Glutamatergic neuron (in vitro differentiated cells): ENCODE measurements around the gene LAT. TPM values are rescaled to one million over a fixed set of nuclear protein-coding genes. Genes with fewer than 3 reads are reported as not detected.

Experiments
- DNase-seq: peaks from one replicate; pipeline ENCODE4 v3.0.0; 2022
- H3K27ac Mint-ChIP-seq: one replicate; pipeline ENCODE4 v1.8.0; 2020; ENCODE audit warnings: mild to moderate bottlenecking, mixed read lengths, inconsistent platforms; ENCODE audit not compliant: unreplicated experiment
- H3K27me3 Mint-ChIP-seq: one replicate; pipeline ENCODE4 v1.8.0; 2020; ENCODE audit warnings: mild to moderate bottlenecking, moderate library complexity, mixed read lengths, inconsistent platforms; ENCODE audit not compliant: unreplicated experiment
- H3K36me3 Mint-ChIP-seq: one replicate; pipeline ENCODE4 v1.8.0; 2020; ENCODE audit warnings: mild to moderate bottlenecking, mixed read lengths, inconsistent platforms; ENCODE audit not compliant: unreplicated experiment
- H3K4me1 Mint-ChIP-seq: one replicate; pipeline ENCODE4 v1.8.0; 2020; ENCODE audit warnings: mild to moderate bottlenecking, low read depth, mixed read lengths, inconsistent platforms; ENCODE audit not compliant: unreplicated experiment
- H3K4me3 Mint-ChIP-seq: one replicate; pipeline ENCODE4 v1.8.0; 2020; ENCODE audit warnings: mild to moderate bottlenecking, mixed read lengths, inconsistent platforms; ENCODE audit not compliant: unreplicated experiment
- H3K9me3 Mint-ChIP-seq: one replicate; pipeline ENCODE4 v1.8.0; 2020; ENCODE audit warnings: mild to moderate bottlenecking, moderate library complexity, mixed read lengths, inconsistent platforms; ENCODE audit not compliant: unreplicated experiment
- long read RNA-seq: library from polyadenylated mRNA; unstranded; transcript quantifications from one replicate; pipeline ENCODE4 v2.0.0, GENCODE V29; 2020; ENCODE audit not compliant: unreplicated experiment
- total RNA-seq: library from RNA; stranded (reverse); fragmentation: NEBNext Ultra II Directional; extraction: Animal tissue kit (Norgen Biotek cat#: 25700); gene quantifications from one replicate; pipeline ENCODE4 v1.2.1, GENCODE V29; 2021; ENCODE audit not compliant: unreplicated experiment
- TF ChIP-seq, protein P1 (sequence below): fragments of 200-600 bp; sonication (generic); IDR thresholded peaks from one replicate; pipeline ENCODE4 v1.5.0; 2021; ENCODE audit not compliant: partially characterized antibody, unreplicated experiment

The LAT gene, protein sequence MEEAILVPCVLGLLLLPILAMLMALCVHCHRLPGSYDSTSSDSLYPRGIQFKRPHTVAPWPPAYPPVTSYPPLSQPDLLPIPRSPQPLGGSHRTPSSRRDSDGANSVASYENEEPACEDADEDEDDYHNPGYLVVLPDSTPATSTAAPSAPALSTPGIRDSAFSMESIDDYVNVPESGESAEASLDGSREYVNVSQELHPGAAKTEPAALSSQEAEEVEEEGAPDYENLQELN
- 8.3 TPM for total RNA-seq
- long read RNA-seq: 0 reads

DNA sequence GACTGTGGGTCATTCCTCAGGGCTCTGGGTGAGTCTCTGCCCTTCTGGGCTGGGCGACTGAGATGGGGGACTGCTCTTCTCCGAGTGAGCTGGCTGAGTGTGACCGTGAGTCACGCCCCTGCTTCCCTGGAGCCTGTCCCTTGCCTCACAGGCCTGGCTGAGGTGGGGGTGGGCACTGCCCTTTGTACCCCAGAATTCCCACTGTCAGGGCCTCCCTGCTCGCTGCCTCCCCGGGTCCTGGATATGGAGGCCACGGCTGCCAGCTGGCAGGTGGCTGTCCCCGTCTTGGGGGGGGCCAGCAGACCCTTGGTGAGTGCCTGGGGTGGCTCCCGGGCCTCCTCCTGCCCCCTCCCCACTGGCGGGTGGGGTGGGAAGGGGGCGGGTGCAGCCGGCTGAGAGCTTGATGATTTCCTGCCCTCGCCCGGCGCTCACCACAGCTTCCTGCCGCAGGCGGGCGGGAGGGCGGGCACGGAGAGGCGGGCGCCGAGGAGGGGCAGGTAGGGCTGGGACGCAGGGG lies at the start of gene LAT:
Gene LAT, plus strand, starts transcription at position 434 of the 517 bp plus-strand sequence. CDS start 366 bp downstream, outside the sequence.
- TF ChIP-seq, protein P1, sequence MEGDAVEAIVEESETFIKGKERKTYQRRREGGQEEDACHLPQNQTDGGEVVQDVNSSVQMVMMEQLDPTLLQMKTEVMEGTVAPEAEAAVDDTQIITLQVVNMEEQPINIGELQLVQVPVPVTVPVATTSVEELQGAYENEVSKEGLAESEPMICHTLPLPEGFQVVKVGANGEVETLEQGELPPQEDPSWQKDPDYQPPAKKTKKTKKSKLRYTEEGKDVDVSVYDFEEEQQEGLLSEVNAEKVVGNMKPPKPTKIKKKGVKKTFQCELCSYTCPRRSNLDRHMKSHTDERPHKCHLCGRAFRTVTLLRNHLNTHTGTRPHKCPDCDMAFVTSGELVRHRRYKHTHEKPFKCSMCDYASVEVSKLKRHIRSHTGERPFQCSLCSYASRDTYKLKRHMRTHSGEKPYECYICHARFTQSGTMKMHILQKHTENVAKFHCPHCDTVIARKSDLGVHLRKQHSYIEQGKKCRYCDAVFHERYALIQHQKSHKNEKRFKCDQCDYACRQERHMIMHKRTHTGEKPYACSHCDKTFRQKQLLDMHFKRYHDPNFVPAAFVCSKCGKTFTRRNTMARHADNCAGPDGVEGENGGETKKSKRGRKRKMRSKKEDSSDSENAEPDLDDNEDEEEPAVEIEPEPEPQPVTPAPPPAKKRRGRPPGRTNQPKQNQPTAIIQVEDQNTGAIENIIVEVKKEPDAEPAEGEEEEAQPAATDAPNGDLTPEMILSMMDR: no peak
- Mint-ChIP-seq H3K27me3 (peaks cover 3% of the 10 kb centered on the region), H3K9me3 (peaks cover 6% of the 10 kb centered on the region), H3K36me3 (peaks cover 7% of the 10 kb centered on the region), H3K4me1 (no peaks in the 10 kb centered on the region), H3K4me3 (no peak within 1 kb of the TSS), H3K27ac (no peak within 1 kb of the TSS)
- no peak for DNase-seq

- Mint-ChIP-seq H3K4me1 (peaks cover 9% of the 10 kb centered on the region), H3K4me3 (no peak overlapping the region), H3K27me3 (peaks cover 7% of the 10 kb centered on the region), H3K9me3 (peaks cover 3% of the 10 kb centered on the region), H3K36me3 (no peaks in the 10 kb centered on the region), H3K27ac (no peak overlapping the region)
- DNase-seq: no peak
- TF ChIP-seq, protein P1: no peak
These were observed 49.5 kb upstream of the LAT start for GRCh38 chr16:28935346-28935745.

- peak; percentile 43 for DNase-seq
- TF ChIP-seq, protein P1: no peak
- peaks cover 7% of the 10 kb centered on the region for H3K27me3 Mint-ChIP-seq
- no peak overlapping the region for H3K27ac Mint-ChIP-seq
- peaks cover 3% of the 10 kb centered on the region for H3K4me1 Mint-ChIP-seq
- no peak overlapping the region for H3K4me3 Mint-ChIP-seq
- no peaks in the 10 kb centered on the region for H3K36me3 Mint-ChIP-seq
- peaks cover 3% of the 10 kb centered on the region for H3K9me3 Mint-ChIP-seq
These were observed 48.7 kb upstream of the LAT start for GRCh38 chr16:28935924-28936783.

DNA sequence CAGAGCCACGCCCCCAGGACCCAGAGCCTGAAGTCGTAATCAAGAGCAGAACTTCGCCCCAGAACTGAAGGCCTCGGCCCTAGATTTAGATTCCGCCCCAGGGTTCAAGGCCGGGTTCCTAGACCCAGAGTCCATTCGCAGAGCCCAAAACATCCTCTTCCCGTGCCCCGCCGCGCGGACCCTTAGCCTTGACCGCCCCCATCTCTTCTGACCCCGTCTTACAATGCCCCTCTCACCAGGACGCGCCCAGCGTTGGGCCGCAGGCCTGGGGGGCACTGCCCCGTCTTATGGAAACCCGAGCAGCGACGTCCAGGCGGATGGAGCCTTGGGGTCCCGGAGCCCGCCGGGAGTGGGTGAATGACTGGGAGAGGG lies 48.1 kb upstream of the LAT start:
- DNase-seq: no peak
- Mint-ChIP-seq H3K4me1 (peaks cover 3% of the 10 kb centered on the region), H3K27me3 (peaks cover 7% of the 10 kb centered on the region), H3K4me3 (no peak overlapping the region), H3K27ac (no peak overlapping the region), H3K36me3 (no peaks in the 10 kb centered on the region), H3K9me3 (peaks cover 3% of the 10 kb centered on the region)
- TF ChIP-seq, protein P1: no peak
